Right atrium auricular region (tissue), 2 donors: ENCODE results near the gene MFAP5. TPM values are rescaled to one million over a fixed set of nuclear protein-coding genes. Genes with fewer than 3 reads are reported as not detected.

ENCODE experiments used
- DNase-seq: peaks from one replicate; pipeline ENCODE4 v3.0.0-alpha.2; 2019; ENCODE audit warnings: low spot score
- H3K27ac ChIP-seq, 2 donors: fragments of 200-600 bp; sonication (generic); 1 replicate in 1 of 2; 2 replicates in 1 of 2; pipeline ENCODE4 v1.5.1; 2016 to 2019
- H3K27me3 ChIP-seq, 2 donors: fragments of 200-600 bp; sonication (generic); one replicate each; pipeline versions ENCODE4 v1.5.1 to v1.6.0; 2017 to 2019
- H3K36me3 ChIP-seq: fragments of 200-600 bp; sonication (generic); one replicate; pipeline ENCODE4 v1.5.1; 2016
- H3K4me1 ChIP-seq, 2 donors: fragments of 200-600 bp; sonication (generic); one replicate each; pipeline versions ENCODE4 v1.5.1 to v1.6.0; 2017 to 2019
- H3K4me3 ChIP-seq, 2 donors: fragments of 200-600 bp; sonication (generic); 1 replicate in 1 of 2; 2 replicates in 1 of 2; pipeline ENCODE4 v1.5.1; 2017 to 2019; ENCODE audit warnings: mild to moderate bottlenecking in 1 of 2, moderate library complexity in 1 of 2
- H3K9me3 ChIP-seq, 2 donors: fragments of 200-600 bp; sonication (generic); one replicate each; pipeline ENCODE4 v1.5.1; 2019
- CTCF ChIP-seq, 2 donors: fragments of 200-600 bp; sonication (generic); IDR thresholded peaks; one replicate each; pipeline ENCODE4 v1.5.1; 2019; ENCODE audit warnings: antibody characterized with exemption in 2 of 2
- total RNA-seq, 2 donors: library from RNA; depleted of rRNA; stranded (reverse); fragments of >200 nt; gene quantifications; one replicate each; pipeline ENCODE4 v1.1.0, GENCODE V29; 2016

The MFAP5 gene
- total RNA-seq, 2 donors from 2014 or later, result 22.1 to 104 TPM

GRCh38 chr12:8661016-8661415 is 1.6 kb downstream of the MFAP5 start:
- peak overlapping the region in 1 of 2 donors; percentile 79 for H3K27ac ChIP-seq
- H3K9me3 ChIP-seq, result no peaks in the 10 kb centered on the region
- H3K4me1 ChIP-seq, result no peaks in the 10 kb centered on the region
- H3K4me3 ChIP-seq, result peak overlapping the region; percentile 23 to 35
- TF ChIP-seq CTCF (IDR thresholded peaks at IDR 0.05), result no peak
- no peak for DNase-seq
- no peaks in the 10 kb centered on the region for H3K36me3 ChIP-seq
- no peaks in the 10 kb centered on the region for H3K27me3 ChIP-seq

GRCh38 chr12:8658346-8658745 is 4.3 kb downstream of the MFAP5 start:
- no peaks in the 10 kb centered on the region for H3K9me3 ChIP-seq
- H3K27me3 ChIP-seq, result no peaks in the 10 kb centered on the region
- H3K4me3 ChIP-seq, result no peak overlapping the region
- H3K27ac ChIP-seq, result no peak overlapping the region
- TF ChIP-seq CTCF (IDR thresholded peaks at IDR 0.05), result no peak
- H3K36me3 ChIP-seq, result no peaks in the 10 kb centered on the region
- H3K4me1 ChIP-seq, result no peaks in the 10 kb centered on the region
- no peak for DNase-seq

GRCh38 chr12:8655421-8655820 is 7.2 kb downstream of the MFAP5 start:
- Histone ChIP-seq H3K36me3 (no peaks in the 10 kb centered on the region), H3K4me1 (no peaks in the 10 kb centered on the region)

GRCh38 chr12:8648576-8649205 is 13.9 kb downstream of the MFAP5 start:
- Histone ChIP-seq H3K36me3 (peaks cover 5% of the 10 kb centered on the region), H3K27me3 (no peaks in the 10 kb centered on the region), H3K4me1 (no peaks in the 10 kb centered on the region), H3K9me3 (no peaks in the 10 kb centered on the region), H3K27ac (no peak overlapping the region), H3K4me3 (no peak overlapping the region)
- no peak for DNase-seq
- no peak for TF ChIP-seq CTCF (IDR thresholded peaks at IDR 0.05)

More at GRCh38 chr12:8655421-8655820, 7.2 kb downstream of the MFAP5 start:
- Histone ChIP-seq H3K27me3 (no peaks in the 10 kb centered on the region), H3K9me3 (no peaks in the 10 kb centered on the region), H3K27ac (no peak overlapping the region), H3K4me3 (no peak overlapping the region)
- no peak for TF ChIP-seq CTCF (IDR thresholded peaks at IDR 0.05)
- DNase-seq, result no peak

- Histone ChIP-seq H3K36me3 (peaks cover 5% of the 10 kb centered on the region), H3K9me3 (no peaks in the 10 kb centered on the region), H3K4me1 (no peaks in the 10 kb centered on the region), H3K4me3 (no peak overlapping the region), H3K27ac (no peak overlapping the region), H3K27me3 (no peaks in the 10 kb centered on the region)
- TF ChIP-seq CTCF (IDR thresholded peaks at IDR 0.05), result no peak
- peak; percentile 1 for DNase-seq
Measured at GRCh38 chr12:8647968-8648367, 14.7 kb downstream of the MFAP5 start.
